NCI-H1930 (cell line): ENCODE results near the gene ZNF234.
"Not testable (repeated sequence)": the region's sequence is repeated elsewhere in the genome, so short reads cannot be mapped to it uniquely, and the experiment has no call there.

Experiments
- DNase-seq, 2 experiments: peaks; one replicate each; lab custom pipeline; 2025; lab: John Stamatoyannopoulos, UW

Gene ZNF234

DNA sequence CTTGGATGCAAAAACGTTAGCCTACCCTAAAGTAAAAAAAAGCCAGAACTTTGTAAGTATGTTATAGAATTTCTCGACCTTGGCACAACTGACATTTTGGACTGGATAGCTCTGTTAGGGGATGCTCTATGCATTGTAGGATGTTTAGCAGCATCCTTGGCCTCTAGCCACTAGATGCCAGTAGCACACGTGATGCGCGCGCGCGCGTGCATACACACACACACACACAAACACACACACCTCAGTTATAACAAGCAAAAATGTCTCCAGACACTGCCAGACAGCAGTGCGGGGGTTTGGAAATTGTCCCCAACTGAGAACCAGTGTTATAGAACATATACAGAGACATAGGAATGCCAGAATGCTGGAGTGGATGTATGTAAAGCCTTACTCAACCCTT is 40.8 kb downstream of the ZNF234 start:
- DNase-seq = no peak

- no peak for DNase-seq
Observed at GRCh38 chr19:44190020-44190419, 48.7 kb downstream of the ZNF234 start.

GRCh38 chr19:44192127-44192526 is 50.8 kb downstream of the ZNF234 start:
- no peak for DNase-seq

GRCh38 chr19:44196772-44197171 is 55.4 kb downstream of the ZNF234 start:
- no peak for DNase-seq

DNA sequence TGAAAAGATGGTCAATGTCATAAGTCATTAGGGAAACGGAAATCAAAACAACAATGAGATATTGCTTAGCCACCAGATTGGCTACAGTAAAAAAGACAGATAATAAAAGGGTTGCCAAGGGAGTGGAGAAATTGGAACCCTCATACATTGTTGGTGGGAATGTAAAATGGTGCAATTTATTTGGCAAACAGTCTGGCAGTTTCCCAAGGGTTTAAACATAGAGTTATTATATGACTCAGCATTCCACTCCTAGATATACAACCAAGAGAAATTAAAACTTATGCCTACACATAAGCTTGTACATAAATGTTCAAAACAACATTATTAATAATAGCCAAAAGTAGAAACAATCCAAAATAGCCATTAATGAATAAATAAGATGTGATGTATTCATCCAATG is 61.1 kb downstream of the ZNF234 start:
- DNase-seq = peak; percentile 52 to 72

GRCh38 chr19:44202974-44203373 is 61.6 kb downstream of the ZNF234 start:
- DNase-seq = no peak

- DNase-seq = not testable (repeated sequence)
Observed at GRCh38 chr19:44203877-44204276, 62.5 kb downstream of the ZNF234 start.

DNA sequence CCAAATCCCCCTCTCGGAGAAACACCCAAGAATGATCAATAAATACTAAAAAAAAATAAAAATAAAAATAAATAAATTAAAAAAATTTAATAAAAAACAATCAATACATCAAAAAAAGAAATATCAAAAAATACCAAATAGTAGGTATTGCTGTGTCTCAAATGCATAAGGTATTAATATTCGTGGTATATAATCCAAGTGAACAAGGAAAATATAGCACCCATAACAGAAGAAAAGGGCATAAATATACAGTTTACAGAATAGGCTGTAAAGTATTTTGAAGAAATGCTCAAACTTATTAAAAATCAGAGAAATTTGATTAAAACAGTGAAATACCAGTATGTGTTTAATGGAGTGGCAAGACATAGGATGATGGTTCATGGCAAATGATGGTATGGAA is 63.4 kb downstream of the ZNF234 start:
- DNase-seq = no peak

GRCh38 chr19:44207126-44207803 is 65.9 kb downstream of the ZNF234 start:
- DNase-seq = peak; percentile 91 to 97
